ENCODE data around the gene RAC3.

RAC3 gene

DNA sequence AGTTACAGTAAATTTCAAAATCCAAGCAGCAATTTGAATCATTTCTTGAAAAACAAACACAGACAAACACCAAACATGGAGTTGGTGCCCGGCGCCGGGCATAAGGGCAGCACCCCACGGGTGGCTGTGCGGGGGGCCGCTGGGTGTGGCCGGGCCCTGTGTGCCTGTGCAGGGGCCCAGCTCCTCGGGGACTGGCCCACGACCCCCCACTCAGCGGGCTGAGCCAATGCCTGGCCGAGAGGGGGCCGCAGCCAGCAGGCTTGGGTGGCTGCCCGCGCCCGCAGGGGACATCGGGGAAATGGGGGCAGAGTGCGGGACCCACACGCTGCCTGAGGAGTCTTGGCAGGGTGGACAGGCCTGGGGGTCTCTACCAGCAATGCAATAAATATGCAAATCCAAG, 47.0 kb downstream of the RAC3 start:
- Histone ChIP-seq H3K27ac (ENCODE audit: low read length) (no peak overlapping the region), H3K4me3 (ENCODE audit: low read length) (no peak overlapping the region), H3K27me3 (ENCODE audit: control insufficient read depth, insufficient read depth, low read length) (no peaks in the 10 kb centered on the region), H3K9me3 (ENCODE audit: control insufficient read depth, insufficient read depth, low read length) (no peaks in the 10 kb centered on the region), H3K4me1 (ENCODE audit: control insufficient read depth, insufficient read depth, low read length) (peaks cover 1% of the 10 kb centered on the region; the same call in 1 of the 2 replicates), H3K36me3 (ENCODE audit: control insufficient read depth, insufficient read depth, low read length) (peaks cover 51% of the 10 kb centered on the region)
- DNase-seq (ENCODE audit: low read depth, low spot score), result no peak
- no CpG with 5 or more reads among the region's 18 CpGs for WGBS (ENCODE audit: insufficient coverage, insufficient read length)

DNA sequence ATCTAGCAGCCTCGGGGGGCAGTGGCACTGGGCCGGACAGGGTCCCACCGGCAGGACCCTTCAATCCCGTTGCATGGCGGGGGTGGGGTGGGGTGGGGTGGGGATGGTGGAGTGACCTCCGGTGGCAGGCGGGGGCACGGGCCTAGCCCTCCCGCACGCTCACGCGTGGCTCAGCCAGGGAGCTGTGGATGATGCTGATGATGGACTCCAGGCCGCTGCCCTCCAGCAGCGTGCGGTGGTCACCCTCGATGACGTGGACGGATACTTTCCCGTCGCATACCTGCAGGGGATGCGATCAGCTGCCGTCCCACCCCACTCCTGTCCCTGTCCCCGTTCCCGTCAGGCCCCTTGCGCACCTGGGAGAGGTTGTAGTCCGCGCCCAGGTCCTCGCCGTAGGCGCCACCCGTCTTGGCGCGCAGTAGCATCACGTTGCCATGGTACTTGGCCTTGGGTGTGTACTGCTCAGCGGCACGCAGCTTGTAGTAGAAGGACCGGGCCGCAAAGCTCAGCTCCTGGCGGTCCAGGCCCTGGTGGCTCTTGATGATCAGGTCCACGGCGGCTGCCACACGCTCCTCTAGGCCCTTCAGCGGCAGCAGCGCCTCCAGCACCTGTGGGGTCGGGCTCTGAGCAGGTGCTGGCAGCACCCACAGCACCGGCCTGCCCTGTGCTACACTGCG, 47.7 kb downstream of the RAC3 start:
- no peak overlapping the region for H3K4me3 ChIP-seq (ENCODE audit: low read length)
- DNase-seq (ENCODE audit: low read depth, low spot score), result no peak
- H3K27ac ChIP-seq (ENCODE audit: low read length), result no peak overlapping the region
- no peaks in the 10 kb centered on the region for H3K27me3 ChIP-seq (ENCODE audit: control insufficient read depth, insufficient read depth, low read length)
- WGBS (ENCODE audit: insufficient coverage, insufficient read length), result no CpG with 5 or more reads among the region's 47 CpGs
- no peaks in the 10 kb centered on the region for H3K9me3 ChIP-seq (ENCODE audit: control insufficient read depth, insufficient read depth, low read length)
- peaks cover 58% of the 10 kb centered on the region for H3K36me3 ChIP-seq (ENCODE audit: control insufficient read depth, insufficient read depth, low read length)
- peaks cover 1% of the 10 kb centered on the region; the same call in 1 of the 2 replicates for H3K4me1 ChIP-seq (ENCODE audit: control insufficient read depth, insufficient read depth, low read length)

- DNase-seq (ENCODE audit: low read depth, low spot score), result no peak
- H3K9me3 ChIP-seq (ENCODE audit: control insufficient read depth, insufficient read depth, low read length), result no peaks in the 10 kb centered on the region
- no peaks in the 10 kb centered on the region for H3K27me3 ChIP-seq (ENCODE audit: control insufficient read depth, insufficient read depth, low read length)
- H3K4me1 ChIP-seq (ENCODE audit: control insufficient read depth, insufficient read depth, low read length), result peaks cover 1% of the 10 kb centered on the region; the same call in 1 of the 2 replicates
- H3K36me3 ChIP-seq (ENCODE audit: control insufficient read depth, insufficient read depth, low read length), result peaks cover 68% of the 10 kb centered on the region
- no peak overlapping the region for H3K27ac ChIP-seq (ENCODE audit: low read length)
- no CpG with 5 or more reads among the region's 36 CpGs for WGBS (ENCODE audit: insufficient coverage, insufficient read length)
- H3K4me3 ChIP-seq (ENCODE audit: low read length), result no peak overlapping the region
Measured at GRCh38 chr17:82080048-82080788, 48.7 kb downstream of the RAC3 start.

- no CpG with 5 or more reads among the region's 44 CpGs for WGBS (ENCODE audit: insufficient coverage, insufficient read length)
- Histone ChIP-seq H3K9me3 (ENCODE audit: control insufficient read depth, insufficient read depth, low read length) (no peaks in the 10 kb centered on the region), H3K36me3 (ENCODE audit: control insufficient read depth, insufficient read depth, low read length) (peaks cover 76% of the 10 kb centered on the region), H3K4me1 (ENCODE audit: control insufficient read depth, insufficient read depth, low read length) (peaks cover 1% of the 10 kb centered on the region; the same call in 1 of the 2 replicates), H3K27ac (ENCODE audit: low read length) (no peak overlapping the region), H3K4me3 (ENCODE audit: low read length) (no peak overlapping the region), H3K27me3 (ENCODE audit: control insufficient read depth, insufficient read depth, low read length) (no peaks in the 10 kb centered on the region)
- DNase-seq (ENCODE audit: low read depth, low spot score), result no peak
Measured at GRCh38 chr17:82080789-82081464, 49.4 kb downstream of the RAC3 start.

GRCh38 chr17:82081546-82081945, 50.1 kb downstream of the RAC3 start:
- Histone ChIP-seq H3K4me3 (ENCODE audit: low read length) (no peak overlapping the region), H3K9me3 (ENCODE audit: control insufficient read depth, insufficient read depth, low read length) (no peaks in the 10 kb centered on the region), H3K27ac (ENCODE audit: low read length) (no peak overlapping the region), H3K36me3 (ENCODE audit: control insufficient read depth, insufficient read depth, low read length) (peaks cover 82% of the 10 kb centered on the region), H3K4me1 (ENCODE audit: control insufficient read depth, insufficient read depth, low read length) (peaks cover 1% of the 10 kb centered on the region; the same call in 1 of the 2 replicates), H3K27me3 (ENCODE audit: control insufficient read depth, insufficient read depth, low read length) (no peaks in the 10 kb centered on the region)
- DNase-seq (ENCODE audit: low read depth, low spot score), result no peak
- no CpG with 5 or more reads among the region's 20 CpGs for WGBS (ENCODE audit: insufficient coverage, insufficient read length)

DNA sequence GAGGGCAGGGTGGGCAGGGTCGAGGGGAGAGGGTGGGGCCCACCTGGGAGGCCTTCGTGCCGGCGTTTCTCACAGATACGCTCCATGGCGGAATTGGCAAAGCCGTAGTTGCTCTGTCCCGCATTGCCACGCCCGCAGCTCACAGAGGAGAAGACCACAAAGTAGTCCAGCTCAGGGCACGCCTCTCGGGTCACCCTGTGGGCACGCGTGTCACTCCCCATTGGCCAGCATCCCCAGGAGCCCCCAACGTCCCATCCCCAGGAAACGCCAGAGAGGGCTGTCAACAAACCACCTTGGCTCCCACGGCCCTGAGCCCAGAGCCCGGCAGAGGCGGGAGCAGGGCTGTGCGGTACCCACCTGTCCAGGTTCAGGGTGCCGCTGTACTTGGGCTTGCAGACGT, 50.5 kb downstream of the RAC3 start:
- peaks cover 1% of the 10 kb centered on the region; the same call in 1 of the 2 replicates for H3K4me1 ChIP-seq (ENCODE audit: control insufficient read depth, insufficient read depth, low read length)
- no peaks in the 10 kb centered on the region for H3K27me3 ChIP-seq (ENCODE audit: control insufficient read depth, insufficient read depth, low read length)
- no peak overlapping the region for H3K27ac ChIP-seq (ENCODE audit: low read length)
- WGBS (ENCODE audit: insufficient coverage, insufficient read length), result no CpG with 5 or more reads among the region's 22 CpGs
- H3K4me3 ChIP-seq (ENCODE audit: low read length), result no peak overlapping the region
- no peak for DNase-seq (ENCODE audit: low read depth, low spot score)
- H3K9me3 ChIP-seq (ENCODE audit: control insufficient read depth, insufficient read depth, low read length), result no peaks in the 10 kb centered on the region
- H3K36me3 ChIP-seq (ENCODE audit: control insufficient read depth, insufficient read depth, low read length), result peaks cover 85% of the 10 kb centered on the region

DNA sequence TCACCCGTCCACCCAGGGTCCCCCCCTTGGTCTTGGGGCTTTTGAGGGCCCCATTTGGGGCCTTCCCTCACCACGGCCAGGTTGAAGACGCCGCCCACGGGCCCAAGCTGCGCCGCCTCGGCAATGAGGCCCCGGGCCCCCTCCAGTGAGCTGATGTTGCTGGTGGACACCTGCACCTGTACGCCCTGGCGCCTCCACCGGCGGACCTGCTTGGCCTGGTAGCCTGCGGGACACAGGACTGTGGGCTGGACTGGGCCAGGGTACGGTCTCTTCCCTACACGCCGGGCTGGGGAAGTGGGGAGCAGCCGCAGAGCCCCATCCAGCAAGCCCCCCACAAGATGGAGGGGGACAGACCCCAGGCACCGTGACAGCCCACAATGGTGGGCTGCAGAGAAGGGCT, 51.0 kb downstream of the RAC3 start:
- Histone ChIP-seq H3K27ac (ENCODE audit: low read length) (no peak overlapping the region), H3K4me3 (ENCODE audit: low read length) (no peak overlapping the region), H3K27me3 (ENCODE audit: control insufficient read depth, insufficient read depth, low read length) (no peaks in the 10 kb centered on the region), H3K4me1 (ENCODE audit: control insufficient read depth, insufficient read depth, low read length) (no peaks in the 10 kb centered on the region), H3K9me3 (ENCODE audit: control insufficient read depth, insufficient read depth, low read length) (no peaks in the 10 kb centered on the region), H3K36me3 (ENCODE audit: control insufficient read depth, insufficient read depth, low read length) (peaks cover 90% of the 10 kb centered on the region)
- no peak for DNase-seq (ENCODE audit: low read depth, low spot score)
- WGBS (ENCODE audit: insufficient coverage, insufficient read length), result no CpG with 5 or more reads among the region's 19 CpGs

- H3K4me1 ChIP-seq (ENCODE audit: control insufficient read depth, insufficient read depth, low read length), result no peaks in the 10 kb centered on the region
- H3K9me3 ChIP-seq (ENCODE audit: control insufficient read depth, insufficient read depth, low read length), result no peaks in the 10 kb centered on the region
- no peak overlapping the region for H3K4me3 ChIP-seq (ENCODE audit: low read length)
- H3K27ac ChIP-seq (ENCODE audit: low read length), result no peak overlapping the region
- H3K27me3 ChIP-seq (ENCODE audit: control insufficient read depth, insufficient read depth, low read length), result no peaks in the 10 kb centered on the region
- WGBS (ENCODE audit: insufficient coverage, insufficient read length), result no CpG with 5 or more reads among the region's 24 CpGs
- no peak for DNase-seq (ENCODE audit: low read depth, low spot score)
- peaks cover 92% of the 10 kb centered on the region for H3K36me3 ChIP-seq (ENCODE audit: control insufficient read depth, insufficient read depth, low read length)
Measured at GRCh38 chr17:82083009-82083408, 51.5 kb downstream of the RAC3 start.

Data from iPS DF 6.9 (cell line).